Spleen (tissue), 11 donors: Measurements from ENCODE around the gene CARM1. TPM values are rescaled to one million over a fixed set of nuclear protein-coding genes. Genes with fewer than 3 reads are reported as not detected.

ENCODE experiments used
- DNase-seq: peaks from one replicate; pipeline ENCODE4 v3.0.0-alpha.2; 2020
- H3K27ac ChIP-seq, 8 donors: fragments of 200-600 bp; sonication (generic) in 7 of 8; 1 replicate in 4 of 8; 2 replicates in 4 of 8; pipeline versions ENCODE4 v1.5.0 to v1.8.0; 2016 to 2021; ENCODE audit warnings: inconsistent platforms in 4 of 8, mild to moderate bottlenecking in 4 of 8, moderate library complexity in 1 of 8
- H3K27me3 ChIP-seq, 7 donors: fragments of 200-600 bp; sonication (generic) in 6 of 7; replicated peaks in 1 of 7; 1 replicate in 4 of 7; 2 replicates in 3 of 7; pipeline versions ENCODE4 v1.5.0 to v1.8.0; 2016 to 2021; ENCODE audit warnings: inconsistent platforms in 3 of 7, mild to moderate bottlenecking in 1 of 7
- H3K36me3 ChIP-seq, 6 donors: fragments of 200-600 bp; sonication (generic) in 5 of 6; 1 replicate in 4 of 6; 2 replicates in 2 of 6; pipeline versions ENCODE4 v1.5.0 to v1.8.0; 2016 to 2021; ENCODE audit warnings: inconsistent platforms in 2 of 6
- H3K4me1 ChIP-seq, 6 donors: fragments of 200-600 bp; sonication (generic) in 5 of 6; 1 replicate in 3 of 6; 2 replicates in 3 of 6; pipeline versions ENCODE4 v1.5.0 to v1.8.0; 2016 to 2021; ENCODE audit warnings: inconsistent platforms in 3 of 6
- H3K4me3 ChIP-seq, 8 donors: fragments of 200-600 bp; sonication (generic) in 7 of 8; 1 replicate in 4 of 8; 2 replicates in 4 of 8; pipeline versions ENCODE4 v1.5.0 to v1.8.0; 2016 to 2021; ENCODE audit warnings: inconsistent platforms in 4 of 8, mild to moderate bottlenecking in 4 of 8, moderate library complexity in 2 of 8
- H3K9me3 ChIP-seq, 8 donors: fragments of 200-600 bp; sonication (generic) in 7 of 8; 1 replicate in 4 of 8; 2 replicates in 4 of 8; pipeline versions ENCODE4 v1.5.0 to v1.8.0; 2016 to 2021; ENCODE audit warnings: inconsistent platforms in 4 of 8
- POLR2A ChIP-seq, 3 donors: fragments of 450-650 bp; IDR thresholded peaks; one replicate each; pipeline ENCODE4 v1.5.1; 2017; ENCODE audit warnings: antibody characterized with exemption in 3 of 3, mild to moderate bottlenecking in 1 of 3
- POLR2AphosphoS5 ChIP-seq, 3 donors: sonication (generic); formaldehyde crosslinking; IDR thresholded peaks; one replicate each; pipeline ENCODE4 v1.5.1; 2017; ENCODE audit warnings: antibody characterized with exemption in 3 of 3
- WGBS, 5 donors: extraction: QIAGEN DNeasy Blood & Tissue Kit in 3 of 5; methylation state at CpG; one replicate each; pipeline versions ENCODE4 v1.1.5 to v1.1.7; 2013 to 2018; 5-methylcytosine and 5-hydroxymethylcytosine counted together
- intact Hi-C: fragments of 100-400 bp; cut with DNase I; formaldehyde crosslinking; loops from one replicate; pipeline ENCODE4 v1.15.0; 2023; ENCODE audit warnings: low total_unique reads
- polyA plus RNA-seq, 3 donors: library from polyadenylated mRNA; stranded (reverse); fragments of 200-250 nt; gene quantifications; one replicate each; pipeline ENCODE4 v1.2.1, GENCODE V29; 2013
- total RNA-seq, 7 donors: library from RNA; depleted of rRNA in 3 of 7; stranded (reverse); fragments of >200 nt in 3 of 7; fragmentation: NEBNext Ultra II Directional in 4 of 7; extraction: Animal tissue kit (Norgen Biotek cat#: 25700) in 4 of 7; gene quantifications; one replicate each; pipeline versions ENCODE4 v1.1.0 to v1.2.1, GENCODE V29; 2016 to 2021
- TF ChIP-seq, protein P1 (sequence below), 11 experiments: fragments of 200-600 bp in 7 of 11; fragments of 450-650 bp in 4 of 11; sonication (generic) in 4 of 11; IDR thresholded peaks in 8 of 11; conservative IDR thresholded peaks in 3 of 11; 1 replicate in 7 of 11; 2 replicates in 4 of 11; pipeline versions ENCODE4 v1.4.0 to v1.8.0; 2016 to 2021; ENCODE audit warnings: antibody characterized with exemption in 11 of 11, inconsistent platforms in 4 of 11, mild to moderate bottlenecking in 1 of 11
- donor health status: healthy with polysubstance abuse.
- donor health status: DM: no; HTN: no; CAD: no; lungs with moderate emphysema.
- donor health status: DM: no; HTN: no; CAD: no.
- donor health status: Bipolar disorder and iron deficiency.
- donor health status: healthy.
- donor health status: DM: no; HTN: no; CAD: no.
- donor health status: DM: yes; HTN: yes; CAD: no.

Gene CARM1
- total and polyA plus RNA-seq, 10 donors, result 13.6 to 32.0 (median 24.6) TPM

GRCh38 chr19:10862561-10863106, 8.7 kb upstream of the CARM1 start:
- H3K36me3 ChIP-seq, result peaks cover 0 to 27% (median 0%) of the 10 kb centered on the region in 6 donors
- no peaks in the 10 kb centered on the region for H3K9me3 ChIP-seq
- intact Hi-C loops, result loop anchor here (5.0 kb wide), 1 partner anchor 145 kb away; the partner anchor contains the start of gene DNM2
- H3K4me3 ChIP-seq, result no peak overlapping the region
- 84 to 93% (median 88%) methylated on average over 6 of the region's 6 CpGs for WGBS, 5 donors
- no peaks in the 10 kb centered on the region for H3K27me3 ChIP-seq
- no peak for DNase-seq
- no peak for TF ChIP-seq POLR2A (IDR thresholded peaks at IDR 0.05)
- no peak for TF ChIP-seq POLR2AphosphoS5 (IDR thresholded peaks at IDR 0.05)
- TF ChIP-seq, protein P1, sequence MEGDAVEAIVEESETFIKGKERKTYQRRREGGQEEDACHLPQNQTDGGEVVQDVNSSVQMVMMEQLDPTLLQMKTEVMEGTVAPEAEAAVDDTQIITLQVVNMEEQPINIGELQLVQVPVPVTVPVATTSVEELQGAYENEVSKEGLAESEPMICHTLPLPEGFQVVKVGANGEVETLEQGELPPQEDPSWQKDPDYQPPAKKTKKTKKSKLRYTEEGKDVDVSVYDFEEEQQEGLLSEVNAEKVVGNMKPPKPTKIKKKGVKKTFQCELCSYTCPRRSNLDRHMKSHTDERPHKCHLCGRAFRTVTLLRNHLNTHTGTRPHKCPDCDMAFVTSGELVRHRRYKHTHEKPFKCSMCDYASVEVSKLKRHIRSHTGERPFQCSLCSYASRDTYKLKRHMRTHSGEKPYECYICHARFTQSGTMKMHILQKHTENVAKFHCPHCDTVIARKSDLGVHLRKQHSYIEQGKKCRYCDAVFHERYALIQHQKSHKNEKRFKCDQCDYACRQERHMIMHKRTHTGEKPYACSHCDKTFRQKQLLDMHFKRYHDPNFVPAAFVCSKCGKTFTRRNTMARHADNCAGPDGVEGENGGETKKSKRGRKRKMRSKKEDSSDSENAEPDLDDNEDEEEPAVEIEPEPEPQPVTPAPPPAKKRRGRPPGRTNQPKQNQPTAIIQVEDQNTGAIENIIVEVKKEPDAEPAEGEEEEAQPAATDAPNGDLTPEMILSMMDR (IDR thresholded peaks at IDR 0.05 in 8 of 11, conservative IDR thresholded peaks at IDR 0.05 in 3 of 11), result no peak
- H3K4me1 ChIP-seq, result peaks cover 0 to 33% (median 11%) of the 10 kb centered on the region in 6 donors
- H3K27ac ChIP-seq, result no peak overlapping the region

DNA sequence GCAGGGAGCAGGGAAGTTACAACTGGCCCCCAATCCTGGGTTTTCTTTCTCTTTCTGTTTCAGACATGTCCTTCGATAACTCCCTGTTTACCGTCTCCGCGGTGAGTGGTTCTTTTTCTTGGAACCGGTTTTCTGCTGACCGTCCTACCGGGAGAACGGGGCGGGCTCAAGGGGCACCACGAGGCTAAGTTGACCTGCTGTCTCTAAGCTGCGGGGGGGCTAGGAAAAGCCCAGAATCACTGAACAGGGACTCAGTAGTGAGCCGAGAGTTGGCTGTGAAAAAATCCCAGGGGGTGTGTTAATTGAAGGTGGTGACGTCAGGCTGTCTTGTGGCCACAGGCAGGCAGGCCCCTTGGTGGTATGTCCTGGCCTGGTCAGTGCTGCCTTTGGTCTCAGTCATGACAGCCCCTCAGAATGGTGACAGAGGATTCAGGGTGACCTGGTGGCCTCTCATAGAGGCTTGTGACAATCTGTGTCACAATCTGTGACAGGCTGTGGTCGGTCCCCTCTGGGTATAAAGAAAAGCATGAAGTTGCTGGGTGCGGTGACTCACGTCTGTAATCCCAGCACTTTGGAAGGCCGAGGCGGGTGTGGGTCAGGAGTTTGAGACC, 8.1 kb upstream of the CARM1 start:
- Histone ChIP-seq H3K27me3 (no peaks in the 10 kb centered on the region), H3K27ac (peak overlapping the region in 1 of 8 donors; percentile 50), H3K4me1 (peaks cover 0 to 37% (median 14%) of the 10 kb centered on the region in 6 donors), H3K4me3 (no peak overlapping the region), H3K9me3 (no peaks in the 10 kb centered on the region), H3K36me3 (peaks cover 0 to 23% (median 0%) of the 10 kb centered on the region in 6 donors)
- TF ChIP-seq, protein P1 (IDR thresholded peaks at IDR 0.05 in 8 of 11, conservative IDR thresholded peaks at IDR 0.05 in 3 of 11), result no peak
- TF ChIP-seq POLR2A (IDR thresholded peaks at IDR 0.05), result no peak
- TF ChIP-seq POLR2AphosphoS5 (IDR thresholded peaks at IDR 0.05), result no peak
- intact Hi-C loops, result loop anchor here (5.0 kb wide), 1 partner anchor 146 kb away; the partner anchor contains the start of gene DNM2
- no peak for DNase-seq
- 83 to 91% (median 85%) methylated on average over 18 of the region's 18 CpGs for WGBS, 5 donors

- no peaks in the 10 kb centered on the region for H3K9me3 ChIP-seq
- DNase-seq, result peak; percentile 92
- peak overlapping the region in 1 of 8 donors; percentile 34 for H3K4me3 ChIP-seq
- H3K27ac ChIP-seq, result peak overlapping the region in 3 of 8 donors; percentile 19 to 62 (median 50)
- intact Hi-C loops, result loop anchor here (5.0 kb wide), 1 partner anchor 147 kb away; the partner anchor contains the start of gene DNM2
- peaks cover 0 to 25% (median 0%) of the 10 kb centered on the region in 6 donors for H3K36me3 ChIP-seq
- H3K4me1 ChIP-seq, result peaks cover 0 to 46% (median 18%) of the 10 kb centered on the region in 6 donors
- TF ChIP-seq, protein P1 (IDR thresholded peaks at IDR 0.05 in 8 of 11, conservative IDR thresholded peaks at IDR 0.05 in 3 of 11), result peak; percentile 76 to 91 (median 87)
- TF ChIP-seq POLR2A (IDR thresholded peaks at IDR 0.05), result no peak
- peak in 1 of 3 donors; percentile 39 for TF ChIP-seq POLR2AphosphoS5 (IDR thresholded peaks at IDR 0.05)
- no peaks in the 10 kb centered on the region for H3K27me3 ChIP-seq
- WGBS, 5 donors, result 11 to 24% (median 19%) methylated on average over 6 of the region's 6 CpGs
Measured at GRCh38 chr19:10864538-10864899, 6.8 kb upstream of the CARM1 start.

GRCh38 chr19:10866495-10866894, 4.9 kb upstream of the CARM1 start:
- peaks cover 0 to 22% (median 0%) of the 10 kb centered on the region in 6 donors for H3K36me3 ChIP-seq
- TF ChIP-seq, protein P1 (IDR thresholded peaks at IDR 0.05 in 8 of 11, conservative IDR thresholded peaks at IDR 0.05 in 3 of 11), result no peak
- TF ChIP-seq POLR2AphosphoS5 (IDR thresholded peaks at IDR 0.05), result no peak
- TF ChIP-seq POLR2A (IDR thresholded peaks at IDR 0.05), result no peak
- WGBS, 5 donors, result 78 to 95% (median 86%) methylated on average over 10 of the region's 10 CpGs
- no peaks in the 10 kb centered on the region for H3K27me3 ChIP-seq
- H3K9me3 ChIP-seq, result no peaks in the 10 kb centered on the region
- H3K4me3 ChIP-seq, result no peak overlapping the region
- DNase-seq, result no peak
- peaks cover 0 to 50% (median 30%) of the 10 kb centered on the region in 6 donors for H3K4me1 ChIP-seq
- intact Hi-C loops, result no loop called here
- H3K27ac ChIP-seq, result no peak overlapping the region
